Osteocyte (in vitro differentiated cells): ENCODE data around the gene ARVCF. TPM values are rescaled to one million over a fixed set of nuclear protein-coding genes. Genes with fewer than 3 reads are reported as not detected.

ENCODE experiments used
- DNase-seq: peaks from one replicate; pipeline ENCODE4 v3.0.0; 2021; ENCODE audit warnings: mixed read lengths; ENCODE audit not compliant: unreplicated experiment; ENCODE audit errors: extremely low spot score
- H3K27ac Mint-ChIP-seq: one replicate; pipeline ENCODE4 v1.8.0; 2021; ENCODE audit warnings: mild to moderate bottlenecking, mixed read lengths; ENCODE audit not compliant: unreplicated experiment
- H3K27me3 Mint-ChIP-seq: one replicate; pipeline ENCODE4 v1.8.0; 2021; ENCODE audit warnings: mixed read lengths; ENCODE audit not compliant: unreplicated experiment
- H3K36me3 Mint-ChIP-seq: one replicate; pipeline ENCODE4 v1.8.0; 2021; ENCODE audit warnings: mixed read lengths; ENCODE audit not compliant: unreplicated experiment
- H3K4me1 Mint-ChIP-seq: one replicate; pipeline ENCODE4 v1.8.0; 2021; ENCODE audit warnings: mixed read lengths; ENCODE audit not compliant: unreplicated experiment
- H3K4me3 Mint-ChIP-seq: one replicate; pipeline ENCODE4 v1.8.0; 2021; ENCODE audit warnings: mild to moderate bottlenecking, moderate library complexity, mixed read lengths; ENCODE audit not compliant: unreplicated experiment
- H3K9me3 Mint-ChIP-seq: one replicate; pipeline ENCODE4 v1.8.0; 2021; ENCODE audit warnings: mixed read lengths; ENCODE audit not compliant: unreplicated experiment
- CTCF ChIP-seq: fragments of 200-600 bp; sonication (generic); IDR thresholded peaks from 2 replicates; pipeline ENCODE4 v1.5.0; 2021; ENCODE audit warnings: antibody characterized with exemption, mild to moderate bottlenecking, moderate library complexity
- total RNA-seq: library from RNA; stranded (reverse); gene quantifications from 2 replicates; pipeline ENCODE4 v1.2.1, GENCODE V29; 2021

ARVCF gene
- total RNA-seq, 1 donor from 2014 or later, result 29.3 TPM

GRCh38 chr22:20034143-20034542 is 17.5 kb upstream of the ARVCF start:
- no peaks in the 10 kb centered on the region for H3K9me3 Mint-ChIP-seq
- H3K27ac Mint-ChIP-seq, result no peak overlapping the region
- no peak overlapping the region for H3K4me3 Mint-ChIP-seq
- DNase-seq, result no peak
- H3K27me3 Mint-ChIP-seq, result no peaks in the 10 kb centered on the region
- no peak for TF ChIP-seq CTCF
- no peaks in the 10 kb centered on the region for H3K4me1 Mint-ChIP-seq
- peaks cover 13% of the 10 kb centered on the region for H3K36me3 Mint-ChIP-seq

- Mint-ChIP-seq H3K27me3 (no peaks in the 10 kb centered on the region), H3K4me1 (no peaks in the 10 kb centered on the region), H3K36me3 (peaks cover 13% of the 10 kb centered on the region), H3K27ac (no peak overlapping the region), H3K9me3 (no peaks in the 10 kb centered on the region), H3K4me3 (no peak overlapping the region)
- no peak for DNase-seq
- no peak for TF ChIP-seq CTCF
These were observed 16.6 kb upstream of the ARVCF start for GRCh38 chr22:20033045-20033706.

GRCh38 chr22:20032407-20032991 is 15.9 kb upstream of the ARVCF start:
- peaks cover 9% of the 10 kb centered on the region for H3K36me3 Mint-ChIP-seq
- H3K27ac Mint-ChIP-seq, result no peak overlapping the region
- no peak overlapping the region for H3K4me3 Mint-ChIP-seq
- H3K27me3 Mint-ChIP-seq, result no peaks in the 10 kb centered on the region
- no peaks in the 10 kb centered on the region for H3K9me3 Mint-ChIP-seq
- H3K4me1 Mint-ChIP-seq, result no peaks in the 10 kb centered on the region
- no peak for TF ChIP-seq CTCF
- no peak for DNase-seq

- Mint-ChIP-seq H3K9me3 (no peaks in the 10 kb centered on the region), H3K27me3 (no peaks in the 10 kb centered on the region), H3K4me1 (no peaks in the 10 kb centered on the region), H3K4me3 (no peak overlapping the region), H3K27ac (no peak overlapping the region), H3K36me3 (peaks cover 6% of the 10 kb centered on the region)
- DNase-seq, result no peak
- no peak for TF ChIP-seq CTCF
These were observed 15.2 kb upstream of the ARVCF start for GRCh38 chr22:20031732-20032406.

GRCh38 chr22:20029550-20030225 is 13.1 kb upstream of the ARVCF start:
- no peaks in the 10 kb centered on the region for H3K27me3 Mint-ChIP-seq
- DNase-seq, result no peak

More at GRCh38 chr22:20029550-20030225, 13.1 kb upstream of the ARVCF start:
- Mint-ChIP-seq H3K9me3 (no peaks in the 10 kb centered on the region), H3K36me3 (peaks cover 4% of the 10 kb centered on the region), H3K27ac (no peak overlapping the region), H3K4me1 (no peaks in the 10 kb centered on the region), H3K4me3 (no peak overlapping the region)
- TF ChIP-seq CTCF, result no peak
